ENCODE results near the gene NDUFB2.
"Not testable (repeated sequence)": the region's sequence is repeated elsewhere in the genome, so short reads cannot be mapped to it uniquely, and the experiment has no call there.

NDUFB2 gene

DNA sequence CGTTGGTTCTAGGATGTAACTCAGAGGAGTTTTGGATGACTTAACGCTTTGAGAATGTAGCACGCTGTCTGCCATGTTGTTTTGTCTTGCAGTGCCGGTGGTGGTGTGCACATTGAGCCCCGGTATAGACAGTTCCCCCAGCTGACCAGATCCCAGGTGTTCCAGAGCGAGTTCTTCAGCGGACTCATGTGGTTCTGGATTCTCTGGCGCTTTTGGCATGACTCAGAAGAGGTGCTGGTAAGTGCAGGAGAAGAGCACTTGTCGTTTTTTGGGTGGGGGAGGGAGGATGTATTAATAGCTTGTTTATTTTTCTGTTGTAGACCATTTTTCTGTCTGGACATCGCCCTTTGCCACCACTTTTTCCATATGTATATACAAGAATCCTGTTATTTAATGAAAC is 6.3 kb downstream of the NDUFB2 start:
- in situ Hi-C loops (cut with MboI; ENCODE audit: low pct_unique_long_range_greater_than_20kb, low sequenced_read_pairs, unreplicated experiment), result no loop called here
- TF ChIP-seq, protein P1, sequence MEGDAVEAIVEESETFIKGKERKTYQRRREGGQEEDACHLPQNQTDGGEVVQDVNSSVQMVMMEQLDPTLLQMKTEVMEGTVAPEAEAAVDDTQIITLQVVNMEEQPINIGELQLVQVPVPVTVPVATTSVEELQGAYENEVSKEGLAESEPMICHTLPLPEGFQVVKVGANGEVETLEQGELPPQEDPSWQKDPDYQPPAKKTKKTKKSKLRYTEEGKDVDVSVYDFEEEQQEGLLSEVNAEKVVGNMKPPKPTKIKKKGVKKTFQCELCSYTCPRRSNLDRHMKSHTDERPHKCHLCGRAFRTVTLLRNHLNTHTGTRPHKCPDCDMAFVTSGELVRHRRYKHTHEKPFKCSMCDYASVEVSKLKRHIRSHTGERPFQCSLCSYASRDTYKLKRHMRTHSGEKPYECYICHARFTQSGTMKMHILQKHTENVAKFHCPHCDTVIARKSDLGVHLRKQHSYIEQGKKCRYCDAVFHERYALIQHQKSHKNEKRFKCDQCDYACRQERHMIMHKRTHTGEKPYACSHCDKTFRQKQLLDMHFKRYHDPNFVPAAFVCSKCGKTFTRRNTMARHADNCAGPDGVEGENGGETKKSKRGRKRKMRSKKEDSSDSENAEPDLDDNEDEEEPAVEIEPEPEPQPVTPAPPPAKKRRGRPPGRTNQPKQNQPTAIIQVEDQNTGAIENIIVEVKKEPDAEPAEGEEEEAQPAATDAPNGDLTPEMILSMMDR (IDR thresholded peaks at IDR 0.05; ENCODE audit: extremely low read depth, insufficient read depth, missing control alignments), result no peak
- DNase-seq (ENCODE audit: low spot score), result no peak

- no peak for DNase-seq (ENCODE audit: low spot score)
- TF ChIP-seq, protein P1 (IDR thresholded peaks at IDR 0.05; ENCODE audit: extremely low read depth, insufficient read depth, missing control alignments), result no peak
- in situ Hi-C loops (cut with MboI; ENCODE audit: low pct_unique_long_range_greater_than_20kb, low sequenced_read_pairs, unreplicated experiment), result no loop called here
These were observed 7.7 kb downstream of the NDUFB2 start for GRCh38 chr7:140704205-140704604.

GRCh38 chr7:140707132-140707531 is 10.6 kb downstream of the NDUFB2 start:
- DNase-seq (ENCODE audit: low spot score), result no peak
- TF ChIP-seq, protein P1 (IDR thresholded peaks at IDR 0.05; ENCODE audit: extremely low read depth, insufficient read depth, missing control alignments), result no peak
- in situ Hi-C loops (cut with MboI; ENCODE audit: low pct_unique_long_range_greater_than_20kb, low sequenced_read_pairs, unreplicated experiment), result no loop called here

DNA sequence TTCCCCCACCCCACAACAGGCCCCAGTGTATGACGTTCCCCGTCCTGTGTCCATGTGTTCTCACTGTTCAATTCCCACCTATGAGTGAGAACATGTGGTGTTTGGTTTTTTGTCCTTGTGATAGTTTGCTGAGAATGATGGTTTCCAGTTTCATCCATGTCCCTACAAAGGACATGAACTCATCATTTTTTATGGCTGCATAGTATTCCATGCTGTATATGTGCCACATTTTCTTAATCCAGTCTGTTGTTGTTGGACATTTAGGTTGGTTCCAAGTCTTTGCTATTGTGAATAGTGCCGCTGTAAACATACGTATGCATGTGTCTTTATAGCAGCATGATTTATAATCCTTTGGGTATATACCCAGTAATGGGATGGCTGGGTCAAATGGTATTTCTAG is 12.3 kb downstream of the NDUFB2 start:
- DNase-seq (ENCODE audit: low spot score); in situ Hi-C loops (cut with MboI; ENCODE audit: low pct_unique_long_range_greater_than_20kb, low sequenced_read_pairs, unreplicated experiment): not testable (repeated sequence)

- in situ Hi-C loops (cut with MboI; ENCODE audit: low pct_unique_long_range_greater_than_20kb, low sequenced_read_pairs, unreplicated experiment); DNase-seq (ENCODE audit: low spot score): not testable (repeated sequence)
These were observed 15.9 kb downstream of the NDUFB2 start for GRCh38 chr7:140712392-140712791.

DNA sequence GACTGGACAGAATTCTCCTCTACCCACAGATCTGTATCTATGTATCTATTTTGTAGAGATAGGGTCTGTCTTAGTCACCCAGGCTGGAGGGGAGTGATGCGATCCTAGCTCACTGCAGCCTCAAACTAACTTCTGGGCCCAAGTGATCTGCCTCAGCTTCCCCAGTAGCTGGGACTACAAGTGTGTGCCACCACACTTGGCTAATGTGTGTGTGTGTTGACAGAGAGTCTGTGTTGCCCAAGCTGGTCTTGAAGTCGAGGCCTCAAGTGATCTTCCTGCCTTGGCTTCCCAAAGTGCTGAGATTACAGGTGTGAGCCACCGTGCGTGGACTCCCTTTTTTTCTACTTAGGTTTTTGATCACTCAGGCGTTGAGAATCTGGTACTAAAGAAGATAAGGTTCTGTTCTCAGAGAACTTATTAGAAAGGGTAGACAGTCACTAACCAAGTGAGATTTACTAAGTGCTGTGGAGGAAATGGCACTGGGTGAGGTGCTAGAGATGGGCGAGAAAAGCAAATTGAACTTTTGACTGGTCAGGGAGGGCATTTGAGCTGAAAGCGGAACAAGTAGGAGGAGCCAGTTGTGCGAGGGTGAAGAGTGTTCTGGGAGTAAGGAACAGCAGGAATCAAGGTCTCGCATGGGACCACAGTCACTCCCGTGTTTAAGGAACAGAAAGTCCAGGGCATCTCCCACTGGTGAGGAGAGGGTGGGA is 18.0 kb downstream of the NDUFB2 start:
- no peak for DNase-seq (ENCODE audit: low spot score)
- in situ Hi-C loops (cut with MboI; ENCODE audit: low pct_unique_long_range_greater_than_20kb, low sequenced_read_pairs, unreplicated experiment), result no loop called here
- TF ChIP-seq, protein P1 (IDR thresholded peaks at IDR 0.05; ENCODE audit: extremely low read depth, insufficient read depth, missing control alignments), result no peak

- in situ Hi-C loops (cut with MboI; ENCODE audit: low pct_unique_long_range_greater_than_20kb, low sequenced_read_pairs, unreplicated experiment), result no loop called here
- TF ChIP-seq, protein P1 (IDR thresholded peaks at IDR 0.05; ENCODE audit: extremely low read depth, insufficient read depth, missing control alignments), result no peak
- DNase-seq (ENCODE audit: low spot score), result no peak
These were observed 23.2 kb downstream of the NDUFB2 start for GRCh38 chr7:140719721-140720120.

DNA sequence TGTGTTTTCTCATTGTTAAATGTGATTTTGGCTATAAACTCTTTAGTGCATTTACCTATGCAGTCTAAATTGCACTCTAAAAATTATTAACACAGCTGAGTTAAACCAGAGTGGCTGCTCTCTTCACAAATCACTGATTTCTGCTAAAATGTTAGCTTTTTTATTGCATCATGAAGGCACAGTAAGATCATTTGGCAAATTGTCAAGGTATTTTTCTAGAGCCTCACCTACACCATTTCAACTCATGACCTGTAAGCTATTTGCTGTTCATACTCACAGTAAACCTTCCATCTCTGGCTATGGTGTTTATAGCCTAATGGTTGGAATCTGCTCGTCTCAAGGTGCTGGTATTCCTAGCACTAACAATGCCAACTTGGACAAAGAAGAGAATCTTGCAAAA is 25.7 kb downstream of the NDUFB2 start:
- no peak for DNase-seq (ENCODE audit: low spot score)
- TF ChIP-seq, protein P1 (IDR thresholded peaks at IDR 0.05; ENCODE audit: extremely low read depth, insufficient read depth, missing control alignments), result no peak
- in situ Hi-C loops (cut with MboI; ENCODE audit: low pct_unique_long_range_greater_than_20kb, low sequenced_read_pairs, unreplicated experiment), result no loop called here
